HepG2 (cell line): ENCODE data around the gene TOE1. TPM values are rescaled to one million over a fixed set of nuclear protein-coding genes. Genes with fewer than 3 reads are reported as not detected.

Source experiments
- ATAC-seq: fragments of 200-7000 bp; cut with Tn5 transposase; 3 replicates; pipeline ENCODE4 v1.9.1; 2020; ENCODE audit warnings: mild to moderate bottlenecking, moderate library complexity
- BruUV-seq: library from RNA; stranded (reverse); fragments of 400-500 nt; replicated peaks from 2 replicates; lab custom pipeline; 2021; lab: Mats Ljungman, UMichigan
- CTCF ChIA-PET: fragments of 300-600 bp; formaldehyde crosslinking; extraction: SDS; loops from one replicate; lab custom pipeline; 2021; ENCODE audit warnings: low total read pairs, inconsistent platforms, low intra/inter-chr PET ratio; lab: Yijun Ruan, JAX
- POLR2A ChIA-PET: fragments of 350-600 bp; sonication (Branson Sonifier 250); formaldehyde crosslinking; loops from one replicate; lab custom pipeline; 2020; ENCODE audit warnings: antibody characterized with exemption, inconsistent platforms; lab: Yijun Ruan, JAX
- DNase-seq: peaks from one replicate; pipeline ENCODE4 v3.0.0-alpha.2; 2015; ENCODE audit warnings: low spot score
- FAIRE-seq: peaks from 3 replicates; lab custom pipeline; 2011; peaks lifted over from hg19 to GRCh38; lab: Jason Lieb, UNC
- H2AFZ ChIP-seq: one replicate; pipeline ENCODE4 v1.6.1; 2011; ENCODE audit warnings: low read length, inconsistent platforms
- H3K27ac ChIP-seq: fragments of 300-600 bp; 3 replicates; pipeline ENCODE4 v1.8.0; 2011; ENCODE audit warnings: mixed run types, mild to moderate bottlenecking, mixed read lengths, low read length, inconsistent platforms; ENCODE audit not compliant: insufficient read depth; ENCODE audit errors: extremely low read length
- H3K27me3 ChIP-seq, 2 experiments: fragments of 200-600 bp in 1 of 2; 2 replicates in 1 of 2; 3 replicates in 1 of 2; pipeline versions ENCODE4 v1.6.0 to v1.8.0; 2011; ENCODE audit warnings: low read length in 2 of 2, mild to moderate bottlenecking in 2 of 2, moderate library complexity in 2 of 2, inconsistent platforms in 1 of 2; ENCODE audit not compliant: insufficient read depth in 2 of 2, control insufficient read depth in 1 of 2
- H3K36me3 ChIP-seq, 2 experiments: fragments of 200-600 bp in 1 of 2; replicated peaks in 1 of 2; 2 replicates in 1 of 2; 3 replicates in 1 of 2; pipeline versions ENCODE4 v1.5.1 to v1.8.0; 2011; ENCODE audit warnings: low read length in 2 of 2, inconsistent platforms in 1 of 2; ENCODE audit not compliant: insufficient read depth in 2 of 2, control insufficient read depth in 1 of 2
- H3K4me1 ChIP-seq: 2 replicates; pipeline ENCODE4 v1.5.1; 2012; ENCODE audit warnings: low read length, inconsistent platforms; ENCODE audit not compliant: insufficient read depth
- H3K4me2 ChIP-seq: 2 replicates; pipeline ENCODE4 v1.6.0; 2011; ENCODE audit warnings: low read depth, low read length, inconsistent platforms
- H3K4me3 ChIP-seq, 3 experiments: fragments of 200-600 bp in 1 of 3; sonication (generic), shearing (Covaris generic) in 1 of 3; replicated peaks in 1 of 3; 2 replicates each; pipeline ENCODE4 v1.5.1; 2011 to 2016; ENCODE audit warnings: low read length in 3 of 3, inconsistent platforms in 2 of 3, low read depth in 2 of 3, mild to moderate bottlenecking in 2 of 3, control low read depth in 1 of 3, mixed read lengths in 1 of 3; ENCODE audit not compliant: insufficient read depth in 1 of 3
- H3K79me2 ChIP-seq: one replicate; pipeline ENCODE4 v1.6.1; 2011; ENCODE audit warnings: low read length, inconsistent platforms; ENCODE audit not compliant: insufficient read depth
- H3K9ac ChIP-seq: 2 replicates; pipeline ENCODE4 v1.6.0; 2011; ENCODE audit warnings: mild to moderate bottlenecking, low read depth, low read length, inconsistent platforms; ENCODE audit not compliant: insufficient read depth
- H3K9me3 ChIP-seq: 2 replicates; pipeline ENCODE4 v1.5.1; 2012; ENCODE audit warnings: mild to moderate bottlenecking, low read length
- H4K20me1 ChIP-seq: 2 replicates; pipeline ENCODE4 v1.6.0; 2011; ENCODE audit warnings: inconsistent platforms, mild to moderate bottlenecking, low read length, moderate library complexity; ENCODE audit not compliant: insufficient read depth
- PBX3 ChIP-seq: sonication (generic); formaldehyde crosslinking; IDR thresholded peaks from 2 replicates; pipeline ENCODE4 v1.8.1; 2023; ENCODE audit warnings: missing genetic modification reagents, inconsistent platforms, borderline replicate concordance
- REXO4 ChIP-seq: sonication (generic); formaldehyde crosslinking; IDR thresholded peaks from 2 replicates; pipeline ENCODE4 v1.8.0; 2022; ENCODE audit warnings: missing genetic modification reagents, mild to moderate bottlenecking, borderline replicate concordance
- THAP7 ChIP-seq: sonication (generic); formaldehyde crosslinking; IDR thresholded peaks from 2 replicates; pipeline ENCODE4 v1.8.1; 2023; ENCODE audit warnings: mild to moderate bottlenecking, missing genetic modification reagents
- ZNF414 ChIP-seq: sonication (generic); formaldehyde crosslinking; IDR thresholded peaks from 2 replicates; pipeline ENCODE4 v1.5.0; 2020; ENCODE audit warnings: missing genetic modification reagents
- WGBS: methylation state at CpG from one replicate; pipeline ENCODE4 v1.1.6; 2017; ENCODE audit warnings: low lambda C conversion rate; 5-methylcytosine and 5-hydroxymethylcytosine counted together
- in situ Hi-C: cut with HindIII; loops from 2 replicates; pipeline ENCODE4 v1.10.0; 2017; ENCODE audit warnings: low pct_unique_long_range_greater_than_20kb; ENCODE audit not compliant: extremely low pct_ligation_motif_present
- intact Hi-C: fragments of 100-400 bp; cut with micrococcal nuclease; formaldehyde crosslinking; loops from one replicate; pipeline ENCODE4 v1.10.0; 2022; ENCODE audit not compliant: unreplicated experiment
- polyA plus RNA-seq, 8 experiments: library from polyadenylated mRNA; depleted of rRNA in 3 of 8; stranded (reverse) in 7 of 8; unstranded in 1 of 8; fragments of >200 nt; fragmentation: Illumina TruSeq in 4 of 8; extraction: Trizol in 4 of 8; gene quantifications; 2 replicates each; pipeline versions ENCODE4 v1.2.1 to v1.2.3, GENCODE V29; 2011 to 2016; ENCODE audit warnings: low read depth in 4 of 8, missing spikeins in 1 of 8, mixed read lengths in 1 of 8; ENCODE audit not compliant: insufficient read depth in 1 of 8
- total RNA-seq, 5 experiments: library from RNA; depleted of rRNA; stranded (reverse); fragments of >200 nt; fragmentation: Illumina TruSeq; extraction: Trizol; gene quantifications; 2 replicates each; pipeline ENCODE4 v1.2.3, GENCODE V29; 2016; ENCODE audit warnings: low read depth in 1 of 5

TOE1 gene
- total and polyA plus RNA-seq, 2 of the 13 experiments (the other 11 are each of a cell fraction or from before 2014, with no cell fraction given) = 14.1 to 19.0 TPM

GRCh38 chr1:45291716-45292115, 48.3 kb upstream of the TOE1 start:
- BruUV-seq = no TSS peak
- no peaks in the 10 kb centered on the region for H3K27me3 ChIP-seq
- H3K9ac ChIP-seq = 0 out of 2 replicates have a peak overlapping the region, but pooled peaks have one; percentile 22
- H3K4me2 ChIP-seq = 0 out of 2 replicates have a peak overlapping the region, but pooled peaks have one; percentile 1
- DNase-seq = no peak
- TF ChIP-seq ZNF414 (CRISPR knock-in tag) (no peak), REXO4 (CRISPR knock-in tag) (no peak), PBX3 (no peak), THAP7 (CRISPR knock-in tag) (no peak)
- intact Hi-C loops (no loop called here), in situ Hi-C loops (no loop called here)
- H4K20me1 ChIP-seq = no peaks in the 10 kb centered on the region
- H2AFZ ChIP-seq = no peak overlapping the region
- H3K79me2 ChIP-seq = no peaks in the 10 kb centered on the region
- no peak for FAIRE-seq
- peaks cover 32% of the 10 kb centered on the region for H3K4me1 ChIP-seq
- ATAC-seq = no peak
- H3K9me3 ChIP-seq = no peaks in the 10 kb centered on the region
- CTCF ChIA-PET = no interaction called here
- no peaks in the 10 kb centered on the region for H3K36me3 ChIP-seq
- 0% methylated on average over 1 of the region's 2 CpGs for WGBS
- H3K27ac ChIP-seq = no peak overlapping the region
- POLR2A ChIA-PET = interaction anchor here (0.7 to 2.9 kb wide), 2 partner anchors 11 to 277 kb away, joined by 3 to 15 read pairs; no protein-coding TSS in a partner anchor
- H3K4me3 ChIP-seq = no peak overlapping the region
